ENCODE measurements around the gene DIPK1B. TPM values are rescaled to one million over a fixed set of nuclear protein-coding genes. Genes with fewer than 3 reads are reported as not detected.
A peak's percentile ranks its signal among the peaks of the same experiment; 100 is the strongest.

DIPK1B gene
- polyA plus RNA-seq, 1 donor from 2014 or later: 65.1 TPM

DNA sequence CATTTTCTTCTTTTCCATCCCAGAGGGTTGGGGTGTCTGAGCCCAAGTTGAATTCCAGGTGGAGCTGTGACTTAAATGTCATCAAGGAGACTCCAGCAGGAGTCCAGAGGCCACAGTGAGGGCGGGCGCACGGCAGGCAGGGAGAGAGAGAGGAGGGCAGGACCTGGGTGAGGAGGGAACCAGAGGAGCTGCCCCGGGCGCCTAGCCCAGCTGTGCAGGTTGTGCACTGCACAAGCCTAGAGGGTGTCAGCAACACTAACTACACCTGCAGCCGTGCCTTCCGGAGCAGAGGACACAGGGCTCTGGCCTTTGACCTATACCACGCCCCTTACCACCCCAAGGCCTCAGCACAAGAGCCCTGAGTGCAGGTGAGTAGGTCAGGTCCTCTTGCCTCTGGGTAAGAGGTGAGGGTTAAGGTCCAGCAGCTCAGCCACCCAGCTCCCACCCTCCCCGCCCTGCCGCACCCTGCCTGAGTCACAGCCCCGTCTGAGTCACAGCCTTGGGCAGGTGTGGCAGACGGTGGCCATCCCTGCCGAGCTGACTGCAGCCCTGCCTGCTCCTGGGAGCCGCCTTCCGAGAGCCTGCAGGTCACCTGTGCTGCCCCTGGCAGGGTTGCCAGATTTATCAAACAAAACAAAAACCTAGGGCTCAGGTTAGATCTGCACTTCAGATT, 18.7 kb upstream of the DIPK1B start:
- Histone ChIP-seq H3K27ac (ENCODE audit: low read length) (no peak overlapping the region), H3K9me2 (ENCODE audit: insufficient read depth, low read length) (no peaks in the 10 kb centered on the region), H3K36me3 (ENCODE audit: insufficient read depth, low read length) (no peaks in the 10 kb centered on the region), H4K20me1 (ENCODE audit: insufficient read depth) (no peaks in the 10 kb centered on the region), H3K4me3 (ENCODE audit: low read length) (no peak overlapping the region), H3K9me3 (ENCODE audit: low read length) (no peaks in the 10 kb centered on the region), H3K9ac (ENCODE audit: low read length) (no peak overlapping the region), H3K27me3 (ENCODE audit: insufficient read depth, low read depth, low read length) (no peaks in the 10 kb centered on the region), H3K4me2 (ENCODE audit: low read length) (no peak overlapping the region), H3F3A (ENCODE audit: insufficient read depth, low read length, poor library complexity, severe bottlenecking) (no peaks in the 10 kb centered on the region), H2AFZ (ENCODE audit: low read depth, low read length) (no peak overlapping the region), H3K79me2 (replicated peaks; ENCODE audit: insufficient read depth, low read length) (no peaks in the 10 kb centered on the region)
- TF ChIP-seq SMC3 (conservative IDR thresholded peaks at IDR 0.05; ENCODE audit: poor library complexity): no peak
- no peak for TF ChIP-seq EP300 (conservative IDR thresholded peaks at IDR 0.05; ENCODE audit: poor library complexity, severe bottlenecking)
- TF ChIP-seq POLR2AphosphoS5 (IDR thresholded peaks at IDR 0.05): no peak
- no peak for TF ChIP-seq REST (IDR thresholded peaks at IDR 0.05; ENCODE audit: borderline replicate concordance)

DNA sequence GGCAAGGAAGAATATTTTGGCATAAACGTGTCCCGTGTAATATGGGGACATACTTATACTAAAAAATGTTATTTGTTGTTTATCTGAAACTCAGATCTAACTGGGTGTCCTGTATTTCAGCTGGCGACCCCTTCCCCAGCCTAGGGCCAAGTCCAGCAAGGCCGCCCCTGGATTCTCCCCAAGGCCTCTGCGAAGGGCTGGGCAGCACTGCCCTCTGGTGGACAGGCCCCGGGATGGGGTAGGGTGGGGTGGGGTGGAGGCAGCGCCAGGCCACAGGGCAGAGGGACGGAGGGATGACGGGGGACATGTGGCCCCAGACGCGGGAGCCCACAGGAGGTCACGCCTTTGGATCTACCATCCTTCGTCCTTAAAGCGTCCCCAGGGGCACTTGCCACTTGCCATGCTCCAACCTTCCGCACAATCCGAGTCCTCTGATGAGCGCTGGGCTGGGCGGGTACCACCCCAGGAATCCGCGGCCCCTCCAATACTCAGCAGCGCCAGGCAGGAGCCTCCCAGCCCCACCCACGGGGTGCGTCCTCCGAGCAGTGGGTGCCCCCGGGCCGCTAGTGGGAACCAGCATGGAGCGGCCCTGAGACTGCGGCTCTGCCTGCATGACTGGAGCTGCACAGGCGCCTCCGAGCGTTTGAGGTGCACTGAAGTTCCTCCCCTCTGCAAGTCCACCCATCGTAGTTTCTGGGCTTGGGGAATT, 18.1 kb upstream of the DIPK1B start:
- Histone ChIP-seq H3K9me2 (ENCODE audit: insufficient read depth, low read length) (no peaks in the 10 kb centered on the region), H3K36me3 (ENCODE audit: insufficient read depth, low read length) (no peaks in the 10 kb centered on the region), H3F3A (ENCODE audit: insufficient read depth, low read length, poor library complexity, severe bottlenecking) (no peaks in the 10 kb centered on the region), H2AFZ (ENCODE audit: low read depth, low read length) (no peak overlapping the region), H3K79me2 (replicated peaks; ENCODE audit: insufficient read depth, low read length) (no peaks in the 10 kb centered on the region), H3K9me3 (ENCODE audit: low read length) (no peaks in the 10 kb centered on the region), H3K27ac (ENCODE audit: low read length) (no peak overlapping the region), H3K4me3 (ENCODE audit: low read length) (no peak overlapping the region), H3K9ac (ENCODE audit: low read length) (no peak overlapping the region), H3K27me3 (ENCODE audit: insufficient read depth, low read depth, low read length) (no peaks in the 10 kb centered on the region), H4K20me1 (ENCODE audit: insufficient read depth) (no peaks in the 10 kb centered on the region), H3K4me2 (ENCODE audit: low read length) (no peak overlapping the region)
- TF ChIP-seq CTCF (IDR thresholded peaks at IDR 0.05; ENCODE audit: poor library complexity, severe bottlenecking): peak; percentile 18
- TF ChIP-seq RAD21 (conservative IDR thresholded peaks at IDR 0.05): no peak

GRCh38 chr9:136694872-136695247, 17.5 kb upstream of the DIPK1B start:
- H3K4me2 ChIP-seq (ENCODE audit: low read length): no peak overlapping the region
- H3F3A ChIP-seq (ENCODE audit: insufficient read depth, low read length, poor library complexity, severe bottlenecking): no peaks in the 10 kb centered on the region
- no peaks in the 10 kb centered on the region for H3K9me2 ChIP-seq (ENCODE audit: insufficient read depth, low read length)
- no peak overlapping the region for H3K27ac ChIP-seq (ENCODE audit: low read length)
- no peak overlapping the region for H2AFZ ChIP-seq (ENCODE audit: low read depth, low read length)
- H3K4me3 ChIP-seq (ENCODE audit: low read length): no peak overlapping the region
- TF ChIP-seq EP300 (conservative IDR thresholded peaks at IDR 0.05; ENCODE audit: poor library complexity, severe bottlenecking) (no peak), RAD21 (conservative IDR thresholded peaks at IDR 0.05) (no peak), TAF1 (IDR thresholded peaks at IDR 0.05; ENCODE audit: low read depth) (no peak), POLR2AphosphoS5 (IDR thresholded peaks at IDR 0.05) (no peak), MXI1 (conservative IDR thresholded peaks at IDR 0.05; ENCODE audit: poor library complexity, severe bottlenecking) (no peak), REST (IDR thresholded peaks at IDR 0.05; ENCODE audit: borderline replicate concordance) (no peak), SMC3 (conservative IDR thresholded peaks at IDR 0.05; ENCODE audit: poor library complexity) (no peak), EZH2 (IDR thresholded peaks at IDR 0.05; ENCODE audit: borderline replicate concordance, insufficient read depth, low read length, poor library complexity, severe bottlenecking) (no peak), CTCF (IDR thresholded peaks at IDR 0.05; ENCODE audit: poor library complexity, severe bottlenecking) (no peak)
- H3K27me3 ChIP-seq (ENCODE audit: insufficient read depth, low read depth, low read length): no peaks in the 10 kb centered on the region
- no peak overlapping the region for H3K9ac ChIP-seq (ENCODE audit: low read length)
- no peaks in the 10 kb centered on the region for H4K20me1 ChIP-seq (ENCODE audit: insufficient read depth)
- H3K9me3 ChIP-seq (ENCODE audit: low read length): no peaks in the 10 kb centered on the region
- H3K79me2 ChIP-seq (replicated peaks; ENCODE audit: insufficient read depth, low read length): no peaks in the 10 kb centered on the region
- H3K36me3 ChIP-seq (ENCODE audit: insufficient read depth, low read length): no peaks in the 10 kb centered on the region

All from neural cell (in vitro differentiated cells).